IPS DF 6.9 (cell line): ENCODE measurements around the gene MAP4K2.

Source experiments
- DNase-seq: peaks from one replicate; pipeline ENCODE4 v3.0.0-alpha.2; 2013; ENCODE audit warnings: low read depth, low spot score
- H3K27ac ChIP-seq: one replicate; pipeline ENCODE4 v1.5.1; 2013; ENCODE audit warnings: low read length, control low read depth
- H3K27me3 ChIP-seq: 2 replicates; pipeline ENCODE4 v1.6.1; 2013; ENCODE audit warnings: mild to moderate bottlenecking, low read length; ENCODE audit not compliant: control insufficient read depth, insufficient read depth
- H3K36me3 ChIP-seq: 2 replicates; pipeline ENCODE4 v1.6.1; 2013; ENCODE audit warnings: low read length; ENCODE audit not compliant: control insufficient read depth, insufficient read depth
- H3K4me1 ChIP-seq: 2 replicates; pipeline ENCODE4 v1.6.1; 2013; ENCODE audit warnings: low read length; ENCODE audit not compliant: control insufficient read depth, insufficient read depth
- H3K4me3 ChIP-seq: 2 replicates; pipeline ENCODE4 v1.5.1; 2013; ENCODE audit warnings: mild to moderate bottlenecking, low read length
- H3K9me3 ChIP-seq: 2 replicates; pipeline ENCODE4 v1.6.1; 2013; ENCODE audit warnings: low read length, inconsistent platforms; ENCODE audit not compliant: control insufficient read depth, insufficient read depth
- WGBS: extraction: QIAGEN DNeasy Blood & Tissue Kit; methylation state at CpG from one replicate; pipeline ENCODE4 v1.1.7; 2013; ENCODE audit warnings: mixed read lengths, missing lambda C conversion rate; ENCODE audit not compliant: insufficient read length, insufficient coverage; 5-methylcytosine and 5-hydroxymethylcytosine counted together

MAP4K2 gene

DNA sequence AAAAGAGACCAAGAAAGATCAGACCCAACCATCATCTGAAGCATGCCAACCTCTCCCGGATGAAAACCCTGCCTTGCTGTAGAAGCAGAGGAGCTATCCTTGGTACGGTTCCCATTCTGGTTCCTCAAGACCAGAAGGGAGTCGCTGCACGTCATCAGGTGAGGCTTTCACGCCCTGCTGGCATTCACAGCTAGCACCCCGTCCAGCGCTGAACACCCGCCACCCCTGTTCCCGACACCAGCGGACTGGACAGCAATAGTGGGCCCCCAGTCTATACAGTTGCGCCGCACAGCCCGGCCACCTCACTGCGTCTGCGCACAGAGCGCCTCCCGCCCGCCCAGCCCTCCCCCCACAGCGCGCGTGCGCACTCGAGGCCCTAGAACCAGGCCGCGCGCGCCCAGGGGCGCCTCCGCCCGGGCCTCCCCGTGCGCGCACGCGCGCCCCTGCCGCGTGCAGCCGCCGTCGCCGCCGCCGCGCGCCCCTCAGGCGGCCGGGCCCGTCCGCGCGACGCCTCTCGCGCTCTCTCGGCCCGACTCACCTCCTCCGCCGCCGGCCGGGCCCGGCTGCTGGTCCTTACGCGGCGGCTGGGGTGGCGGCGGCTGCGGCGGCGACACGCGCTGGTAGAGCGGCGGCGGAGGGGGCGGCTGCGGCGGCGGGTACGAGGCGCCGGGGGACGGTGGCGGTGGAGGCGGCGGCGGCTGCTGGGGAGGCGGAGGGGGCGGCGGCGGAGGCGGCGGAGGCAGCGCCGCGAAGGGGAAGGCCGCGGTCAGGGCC lies 25.4 kb downstream of the MAP4K2 start:
- H3K4me1 ChIP-seq, result no peaks in the 10 kb centered on the region
- WGBS, result no CpG with 5 or more reads among the region's 98 CpGs
- H3K27me3 ChIP-seq, result no peaks in the 10 kb centered on the region
- peaks cover 18% of the 10 kb centered on the region; the same call in 1 of the 2 replicates for H3K36me3 ChIP-seq
- H3K27ac ChIP-seq, result no peak overlapping the region
- H3K4me3 ChIP-seq, result peak overlapping the region; percentile 64
- no peak for DNase-seq
- no peaks in the 10 kb centered on the region for H3K9me3 ChIP-seq

DNA sequence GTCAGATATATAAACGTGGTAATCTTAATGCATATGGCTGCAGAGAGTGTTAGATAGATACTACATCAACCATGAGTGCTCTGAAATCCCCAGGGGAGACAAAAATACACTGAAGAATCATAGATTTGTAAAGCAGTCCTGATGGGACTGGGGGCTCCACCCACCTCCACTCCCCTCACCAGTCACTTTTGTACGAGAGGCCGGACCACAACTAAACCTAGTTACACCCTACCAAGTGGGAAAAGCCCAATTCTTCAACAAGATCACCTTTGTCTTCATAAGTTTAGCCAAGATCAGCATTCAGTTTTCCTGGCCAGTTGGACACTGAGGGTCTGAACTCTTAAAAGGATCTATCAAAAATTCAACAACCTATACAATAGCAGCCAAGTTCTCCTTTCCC lies 26.1 kb downstream of the MAP4K2 start:
- WGBS, result no CpG with 5 or more reads among the region's 3 CpGs
- peak overlapping the region; percentile 64; the same call in 1 of the 2 replicates for H3K4me3 ChIP-seq
- H3K4me1 ChIP-seq, result no peaks in the 10 kb centered on the region
- no peak overlapping the region for H3K27ac ChIP-seq
- no peaks in the 10 kb centered on the region for H3K9me3 ChIP-seq
- H3K27me3 ChIP-seq, result no peaks in the 10 kb centered on the region
- peaks cover 19% of the 10 kb centered on the region; the same call in 1 of the 2 replicates for H3K36me3 ChIP-seq
- DNase-seq, result no peak

DNA sequence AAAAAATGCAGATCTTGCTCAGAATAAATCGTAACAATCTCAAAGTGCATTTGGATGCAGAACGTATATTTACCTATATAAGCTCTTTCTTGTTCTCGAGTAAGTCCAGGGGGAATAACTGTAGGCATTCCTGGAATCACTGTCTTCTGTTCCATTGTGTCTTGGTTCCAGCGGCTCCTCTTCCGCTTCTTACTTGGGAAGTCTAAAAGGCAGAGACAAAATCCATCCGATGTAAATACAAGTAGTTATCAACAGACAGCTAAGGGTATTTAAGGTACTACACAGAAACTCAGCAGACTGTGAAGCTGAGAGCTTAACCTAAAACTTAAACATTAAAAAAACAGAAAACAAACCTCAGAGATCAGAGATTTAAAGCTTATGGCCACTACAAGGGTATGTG lies 26.6 kb downstream of the MAP4K2 start:
- Histone ChIP-seq H3K9me3 (no peaks in the 10 kb centered on the region), H3K4me3 (no peak overlapping the region), H3K36me3 (peaks cover 22% of the 10 kb centered on the region; the same call in 1 of the 2 replicates), H3K27me3 (no peaks in the 10 kb centered on the region), H3K27ac (no peak overlapping the region), H3K4me1 (no peaks in the 10 kb centered on the region)
- DNase-seq, result no peak
- no CpG with 5 or more reads among the region's 6 CpGs for WGBS

DNA sequence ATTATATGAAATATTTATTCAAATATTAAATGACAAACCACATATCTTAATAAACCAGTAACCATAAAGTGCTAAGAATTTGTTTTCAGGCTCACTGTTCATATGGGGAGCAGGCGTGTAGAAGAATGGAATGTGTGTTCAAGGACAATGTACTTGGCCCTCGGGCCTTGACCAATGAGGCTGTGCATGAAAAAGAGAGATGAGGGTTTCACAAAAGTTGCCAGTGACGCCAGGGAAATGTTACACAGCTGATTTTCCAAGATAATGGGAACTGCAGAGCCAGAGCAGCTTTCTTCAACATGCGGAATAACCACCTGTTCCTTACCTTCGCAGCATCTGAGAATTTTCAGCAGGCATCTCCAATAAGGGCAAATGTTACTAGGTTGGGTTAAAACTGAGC lies 28.9 kb downstream of the MAP4K2 start:
- no CpG with 5 or more reads among the region's 5 CpGs for WGBS
- DNase-seq, result no peak
- no peak overlapping the region for H3K27ac ChIP-seq
- no peak overlapping the region for H3K4me3 ChIP-seq
- peaks cover 40% of the 10 kb centered on the region for H3K36me3 ChIP-seq
- H3K9me3 ChIP-seq, result no peaks in the 10 kb centered on the region
- no peaks in the 10 kb centered on the region for H3K27me3 ChIP-seq
- no peaks in the 10 kb centered on the region for H3K4me1 ChIP-seq

DNA sequence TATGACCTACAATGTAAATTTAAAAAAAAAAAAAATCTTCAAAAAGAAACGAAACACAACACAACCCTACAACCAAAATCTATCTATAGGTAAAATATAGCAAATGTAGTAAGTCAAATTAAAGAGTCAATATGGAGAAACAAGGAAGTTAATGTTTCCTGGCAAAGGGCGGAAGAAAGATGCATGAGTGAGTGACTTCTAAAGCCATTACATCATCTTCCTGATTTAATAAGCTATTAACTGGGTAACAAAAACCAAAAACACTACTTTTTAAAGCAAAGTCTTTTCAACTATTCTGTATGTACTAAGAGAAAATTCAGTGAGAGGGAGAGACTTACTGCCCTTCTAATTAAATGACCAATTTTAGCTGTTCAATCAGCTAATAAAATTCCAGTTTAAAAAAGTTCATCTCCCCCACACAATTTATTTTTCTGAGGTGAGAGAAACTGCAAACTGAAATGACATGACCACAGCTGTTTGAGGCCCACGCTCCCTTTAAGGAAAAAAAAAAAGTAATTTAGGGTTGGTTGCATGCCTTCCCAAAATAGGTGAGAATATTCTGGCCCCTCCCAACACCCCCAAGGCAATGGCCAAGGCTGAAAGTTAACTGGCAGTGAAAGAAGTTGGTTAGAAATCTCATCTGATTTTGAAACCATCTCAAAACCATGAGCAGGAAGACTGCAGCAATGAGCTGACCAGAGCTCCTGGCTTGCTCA lies 30.6 kb downstream of the MAP4K2 start:
- Histone ChIP-seq H3K27ac (no peak overlapping the region), H3K27me3 (no peaks in the 10 kb centered on the region), H3K9me3 (no peaks in the 10 kb centered on the region), H3K4me3 (no peak overlapping the region), H3K4me1 (no peaks in the 10 kb centered on the region), H3K36me3 (peaks cover 56% of the 10 kb centered on the region)
- no peak for DNase-seq
- no CpG with 5 or more reads among the region's 3 CpGs for WGBS

DNA sequence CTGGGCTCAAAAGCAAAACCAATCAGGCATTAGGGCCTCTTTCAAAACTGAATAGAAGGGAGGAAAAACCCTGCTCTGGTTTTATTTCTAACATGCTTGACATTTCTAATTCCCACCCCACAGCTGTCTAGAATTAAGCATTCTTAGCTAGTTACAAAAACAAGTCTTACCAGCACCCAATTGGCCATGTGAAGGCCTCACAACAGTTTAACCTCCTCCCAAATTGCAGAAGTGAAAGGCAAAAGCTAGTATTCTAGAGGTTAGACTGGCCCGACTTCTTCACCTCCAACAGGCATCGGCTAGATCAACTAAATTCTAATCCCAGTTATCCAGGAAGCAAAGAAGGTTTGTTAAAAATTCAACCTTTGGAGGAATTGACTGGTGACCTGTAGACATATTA lies 31.2 kb downstream of the MAP4K2 start:
- Histone ChIP-seq H3K4me3 (no peak overlapping the region), H3K27ac (no peak overlapping the region), H3K27me3 (no peaks in the 10 kb centered on the region), H3K4me1 (no peaks in the 10 kb centered on the region), H3K9me3 (no peaks in the 10 kb centered on the region), H3K36me3 (peaks cover 62% of the 10 kb centered on the region)
- no peak for DNase-seq
- WGBS, result no CpG with 5 or more reads among the region's 2 CpGs

DNA sequence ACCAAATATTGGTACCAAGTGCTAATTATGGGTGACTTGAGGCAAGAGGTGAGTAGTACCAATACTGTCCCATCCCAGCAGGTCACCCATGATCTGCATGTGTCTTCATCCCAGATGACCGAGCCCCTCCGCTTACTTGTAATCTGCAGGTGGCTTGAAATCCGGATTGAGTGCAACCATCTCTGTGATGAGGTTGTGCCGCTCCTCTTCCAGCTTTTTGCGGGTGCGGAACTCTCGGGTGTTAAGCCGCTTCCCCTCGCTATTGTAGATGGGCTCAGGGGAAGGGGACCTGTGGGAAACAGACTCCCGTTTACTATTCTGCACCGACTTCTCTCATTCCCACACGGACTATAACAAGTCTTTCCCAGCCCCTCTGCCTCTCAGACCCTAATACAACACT lies 32.9 kb downstream of the MAP4K2 start:
- no peak for DNase-seq
- Histone ChIP-seq H3K4me1 (peaks cover 3% of the 10 kb centered on the region), H3K9me3 (no peaks in the 10 kb centered on the region), H3K4me3 (no peak overlapping the region), H3K27me3 (no peaks in the 10 kb centered on the region), H3K27ac (no peak overlapping the region), H3K36me3 (peaks cover 71% of the 10 kb centered on the region)
- WGBS, result no CpG with 5 or more reads among the region's 12 CpGs

DNA sequence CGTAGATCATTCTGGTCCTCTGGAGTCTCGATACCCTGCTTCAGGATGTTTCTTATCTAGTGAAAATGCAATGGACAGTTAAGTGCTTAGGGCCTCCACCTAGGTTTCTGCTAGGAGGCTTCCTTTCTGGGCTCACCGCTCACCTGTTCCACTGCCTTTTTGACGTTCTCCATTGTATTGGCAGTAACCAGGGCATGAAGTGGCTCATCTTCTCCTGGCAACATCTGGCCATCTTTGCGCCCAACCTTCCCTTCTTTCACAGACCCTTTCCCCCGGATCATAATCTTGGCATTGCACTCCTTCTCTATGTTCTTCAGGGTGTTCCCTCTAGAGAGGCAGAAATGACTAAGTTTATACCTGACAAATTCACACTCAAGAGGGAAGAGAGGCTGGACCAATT lies 33.7 kb downstream of the MAP4K2 start:
- H3K9me3 ChIP-seq, result no peaks in the 10 kb centered on the region
- WGBS, result no CpG with 5 or more reads among the region's 6 CpGs
- DNase-seq, result no peak
- peaks cover 4% of the 10 kb centered on the region for H3K4me1 ChIP-seq
- H3K27me3 ChIP-seq, result no peaks in the 10 kb centered on the region
- no peak overlapping the region for H3K4me3 ChIP-seq
- no peak overlapping the region for H3K27ac ChIP-seq
- peaks cover 72% of the 10 kb centered on the region for H3K36me3 ChIP-seq

DNA sequence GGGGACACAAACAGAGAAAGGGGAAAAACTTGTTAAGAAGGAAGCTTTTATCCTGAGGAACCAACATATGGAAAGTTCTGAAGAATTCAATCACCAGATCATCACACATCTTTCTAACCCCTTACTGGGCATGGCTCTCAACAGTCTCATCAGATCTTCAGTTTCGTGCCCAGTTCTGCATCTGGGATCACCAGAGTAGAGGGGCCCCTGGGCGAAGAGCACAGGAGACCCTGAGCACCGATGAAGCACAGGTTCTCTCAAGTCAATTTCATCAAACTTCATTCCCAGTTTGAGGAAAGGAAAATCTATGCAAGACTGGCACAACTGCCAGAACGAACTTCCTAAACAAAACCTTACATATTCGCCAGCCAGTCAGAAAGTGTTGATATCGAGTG lies 34.7 kb downstream of the MAP4K2 start:
- peaks cover 66% of the 10 kb centered on the region for H3K36me3 ChIP-seq
- no peak overlapping the region for H3K27ac ChIP-seq
- no peaks in the 10 kb centered on the region for H3K9me3 ChIP-seq
- peaks cover 11% of the 10 kb centered on the region for H3K4me1 ChIP-seq
- no peak for DNase-seq
- no CpG with 5 or more reads among the region's 6 CpGs for WGBS
- H3K4me3 ChIP-seq, result no peak overlapping the region
- H3K27me3 ChIP-seq, result no peaks in the 10 kb centered on the region

DNA sequence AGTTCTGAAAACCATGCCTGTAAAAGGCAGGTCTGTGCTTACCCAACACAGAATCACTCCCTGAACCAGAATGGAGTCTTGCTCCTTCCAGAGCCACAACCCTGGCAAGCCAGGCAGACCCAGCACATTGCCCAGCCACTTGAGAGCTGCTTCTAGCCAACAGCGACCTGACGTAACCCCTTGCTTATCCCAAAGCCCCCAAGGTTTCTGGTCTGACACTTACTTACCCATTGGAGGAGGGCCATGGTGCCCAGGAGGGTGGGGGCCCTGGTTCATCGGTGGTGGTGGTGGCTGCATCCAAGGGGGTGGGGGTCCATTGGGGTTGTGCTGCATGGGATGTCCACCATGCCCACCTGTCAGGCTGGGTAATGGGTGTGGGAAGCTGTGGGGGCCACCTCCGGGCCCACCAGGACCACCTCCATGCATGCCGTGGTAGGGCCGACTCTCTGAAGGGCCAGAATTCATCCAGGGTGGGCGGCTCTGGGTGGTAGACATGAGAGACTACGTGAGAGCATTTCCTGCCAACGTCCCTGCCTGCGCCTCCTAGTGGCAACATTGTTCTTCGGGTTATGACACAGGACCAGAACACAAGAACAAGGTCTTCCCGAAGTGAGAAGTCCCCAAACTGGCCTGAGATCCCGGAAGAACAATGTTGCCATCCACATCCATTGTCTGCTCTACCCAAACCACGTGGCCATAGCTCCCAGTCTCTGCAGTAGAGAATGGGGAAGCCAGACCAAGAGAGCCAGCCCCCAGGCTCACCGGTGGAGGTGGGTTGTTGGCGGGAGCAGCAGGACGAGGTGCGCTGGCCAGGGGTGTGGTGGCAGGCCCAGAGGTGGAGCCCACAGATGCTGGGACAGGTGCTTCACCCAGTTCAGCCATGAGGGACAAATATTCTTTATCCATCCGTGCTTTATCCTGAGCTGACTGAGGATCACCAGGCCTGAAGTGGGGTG lies 35.4 kb downstream of the MAP4K2 start:
- no peaks in the 10 kb centered on the region for H3K9me3 ChIP-seq
- no CpG with 5 or more reads among the region's 19 CpGs for WGBS
- H3K4me1 ChIP-seq, result peaks cover 13% of the 10 kb centered on the region
- no peak for DNase-seq
- H3K4me3 ChIP-seq, result no peak overlapping the region
- no peak overlapping the region for H3K27ac ChIP-seq
- peaks cover 64% of the 10 kb centered on the region for H3K36me3 ChIP-seq
- no peaks in the 10 kb centered on the region for H3K27me3 ChIP-seq
